ENCODE results near the gene PHYH.

Gene PHYH

GRCh38 chr10:13263591-13263990, 36.3 kb downstream of the PHYH start:
- no peak for TF ChIP-seq CTCF (IDR thresholded peaks at IDR 0.05; ENCODE audit: insufficient read depth, low read length, poor library complexity, severe bottlenecking)
- TF ChIP-seq EZH2phosphoT487 (conservative IDR thresholded peaks at IDR 0.05; ENCODE audit: low read length), result no peak

GRCh38 chr10:13262433-13262832, 37.4 kb downstream of the PHYH start:
- H3K36me3 ChIP-seq (ENCODE audit: low read length), result no peaks in the 10 kb centered on the region
- TF ChIP-seq EZH2phosphoT487 (conservative IDR thresholded peaks at IDR 0.05; ENCODE audit: low read length) (no peak), CTCF (IDR thresholded peaks at IDR 0.05; ENCODE audit: insufficient read depth, low read length, poor library complexity, severe bottlenecking) (no peak)
- H3K9ac ChIP-seq (ENCODE audit: low read length), result no peak overlapping the region
- H2AFZ ChIP-seq (ENCODE audit: low read depth, low read length, severe bottlenecking), result no peak overlapping the region
- H3K9me3 ChIP-seq (ENCODE audit: insufficient read depth, low read length), result no peaks in the 10 kb centered on the region
- H3K27me3 ChIP-seq (ENCODE audit: low read length), result no peaks in the 10 kb centered on the region
- no peaks in the 10 kb centered on the region for H4K20me1 ChIP-seq (ENCODE audit: low read depth, low read length)
- no peaks in the 10 kb centered on the region for H3F3A ChIP-seq (ENCODE audit: insufficient read depth)
- H3K4me2 ChIP-seq (ENCODE audit: low read depth, low read length, poor library complexity, severe bottlenecking), result no peak overlapping the region
- H3K27ac ChIP-seq (ENCODE audit: low read depth, low read length), result no peak overlapping the region
- no peaks in the 10 kb centered on the region for H3K9me2 ChIP-seq (replicated peaks; ENCODE audit: insufficient read depth, low read length)
- H3K4me3 ChIP-seq (ENCODE audit: insufficient read depth, low read length, poor library complexity, severe bottlenecking), result no peak overlapping the region
- H3K79me2 ChIP-seq (ENCODE audit: insufficient read depth, low read length), result no peaks in the 10 kb centered on the region

More at GRCh38 chr10:13263591-13263990, 36.3 kb downstream of the PHYH start:
- Histone ChIP-seq H3F3A (ENCODE audit: insufficient read depth) (no peaks in the 10 kb centered on the region), H2AFZ (ENCODE audit: low read depth, low read length, severe bottlenecking) (no peak overlapping the region), H3K27me3 (ENCODE audit: low read length) (no peaks in the 10 kb centered on the region), H3K9ac (ENCODE audit: low read length) (no peak overlapping the region), H3K4me3 (ENCODE audit: insufficient read depth, low read length, poor library complexity, severe bottlenecking) (no peak overlapping the region), H3K9me2 (replicated peaks; ENCODE audit: insufficient read depth, low read length) (no peaks in the 10 kb centered on the region), H3K27ac (ENCODE audit: low read depth, low read length) (no peak overlapping the region), H3K79me2 (ENCODE audit: insufficient read depth, low read length) (no peaks in the 10 kb centered on the region), H4K20me1 (ENCODE audit: low read depth, low read length) (no peaks in the 10 kb centered on the region), H3K4me2 (ENCODE audit: low read depth, low read length, poor library complexity, severe bottlenecking) (no peak overlapping the region), H3K36me3 (ENCODE audit: low read length) (no peaks in the 10 kb centered on the region), H3K9me3 (ENCODE audit: insufficient read depth, low read length) (no peaks in the 10 kb centered on the region)

- Histone ChIP-seq H3K9me2 (replicated peaks; ENCODE audit: insufficient read depth, low read length) (no peaks in the 10 kb centered on the region), H3K9me3 (ENCODE audit: insufficient read depth, low read length) (no peaks in the 10 kb centered on the region), H3F3A (ENCODE audit: insufficient read depth) (no peaks in the 10 kb centered on the region; the same call in 1 of the 2 replicates), H3K27me3 (ENCODE audit: low read length) (no peaks in the 10 kb centered on the region), H2AFZ (ENCODE audit: low read depth, low read length, severe bottlenecking) (no peak overlapping the region), H3K36me3 (ENCODE audit: low read length) (no peaks in the 10 kb centered on the region), H3K4me2 (ENCODE audit: low read depth, low read length, poor library complexity, severe bottlenecking) (no peak overlapping the region), H3K27ac (ENCODE audit: low read depth, low read length) (no peak overlapping the region), H3K4me3 (ENCODE audit: insufficient read depth, low read length, poor library complexity, severe bottlenecking) (no peak overlapping the region), H4K20me1 (ENCODE audit: low read depth, low read length) (no peaks in the 10 kb centered on the region), H3K79me2 (ENCODE audit: insufficient read depth, low read length) (no peaks in the 10 kb centered on the region), H3K9ac (ENCODE audit: low read length) (no peak overlapping the region)
- TF ChIP-seq EZH2phosphoT487 (conservative IDR thresholded peaks at IDR 0.05; ENCODE audit: low read length), result no peak
- no peak for TF ChIP-seq CTCF (IDR thresholded peaks at IDR 0.05; ENCODE audit: insufficient read depth, low read length, poor library complexity, severe bottlenecking)
These were observed 42.2 kb downstream of the PHYH start for GRCh38 chr10:13257621-13258140.
